Measurements from ENCODE around the gene OLIG1. TPM values are rescaled to one million over a fixed set of nuclear protein-coding genes. Genes with fewer than 3 reads are reported as not detected.
A peak's percentile ranks its signal among the peaks of the same experiment; 100 is the strongest.

OLIG1 gene
- total RNA-seq, 1 donor from 2014 or later, result not detected

- peaks cover 27% of the 10 kb centered on the region for H3K4me1 Mint-ChIP-seq
- no peak overlapping the region for H3K27ac Mint-ChIP-seq
- ATAC-seq (ENCODE audit: low read depth) (no peak), DNase-seq (no peak)
- POLR2A ChIA-PET, result no interaction called here
- no peak for TF ChIP-seq CTCF (IDR thresholded peaks at IDR 0.05)
- H3K27me3 Mint-ChIP-seq, result peaks cover 57% of the 10 kb centered on the region
- H3K4me3 Mint-ChIP-seq, result no peak overlapping the region
- intact Hi-C loops (cut with micrococcal nuclease), result loop anchor here (10.0 kb wide), 1 partner anchor 167 kb away; no protein-coding TSS in a partner anchor
- no peaks in the 10 kb centered on the region for H3K9me3 Mint-ChIP-seq
- CTCF ChIA-PET, result no interaction called here
- H3K36me3 Mint-ChIP-seq (ENCODE audit: low read depth), result no peaks in the 10 kb centered on the region
Measured at GRCh38 chr21:33028287-33028670, 41.7 kb upstream of the OLIG1 start.

DNA sequence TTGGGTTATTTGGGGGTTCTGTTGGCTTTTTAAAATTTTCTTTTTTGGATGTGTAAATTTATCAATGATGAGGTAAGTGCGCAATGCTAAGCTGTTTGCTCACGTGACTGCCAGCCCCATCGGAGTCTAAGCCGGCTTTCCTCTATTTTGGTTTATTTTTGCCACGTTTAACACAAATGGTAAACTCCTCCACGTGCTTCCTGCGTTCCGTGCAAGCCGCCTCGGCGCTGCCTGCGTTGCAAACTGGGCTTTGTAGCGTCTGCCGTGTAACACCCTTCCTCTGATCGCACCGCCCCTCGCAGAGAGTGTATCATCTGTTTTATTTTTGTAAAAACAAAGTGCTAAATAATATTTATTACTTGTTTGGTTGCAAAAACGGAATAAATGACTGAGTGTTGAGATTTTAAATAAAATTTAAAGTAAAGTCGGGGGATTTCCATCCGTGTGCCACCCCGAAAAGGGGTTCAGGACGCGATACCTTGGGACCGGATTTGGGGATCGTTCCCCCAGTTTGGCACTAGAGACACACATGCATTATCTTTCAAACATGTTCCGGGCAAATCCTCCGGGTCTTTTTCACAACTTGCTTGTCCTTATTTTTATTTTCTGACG, 41.1 kb upstream of the OLIG1 start:
- DNase-seq, result no peak
- ChIA-PET POLR2A (interaction anchor here (1.0 kb wide), 1 partner anchor 9 kb away, joined by 3 read pairs; no protein-coding TSS in a partner anchor), CTCF (no interaction called here)
- intact Hi-C loops (cut with micrococcal nuclease), result loop anchor here (10.0 kb wide), 1 partner anchor 166 kb away; no protein-coding TSS in a partner anchor
- Mint-ChIP-seq H3K27me3 (peaks cover 54% of the 10 kb centered on the region), H3K27ac (no peak overlapping the region), H3K4me3 (peak overlapping the region; percentile 25), H3K4me1 (peaks cover 26% of the 10 kb centered on the region), H3K9me3 (no peaks in the 10 kb centered on the region), H3K36me3 (ENCODE audit: low read depth) (no peaks in the 10 kb centered on the region)
- ATAC-seq (ENCODE audit: low read depth), result no peak
- TF ChIP-seq CTCF (IDR thresholded peaks at IDR 0.05), result no peak

- H3K4me3 Mint-ChIP-seq, result no peak overlapping the region
- ChIA-PET CTCF (no interaction called here), POLR2A (interaction anchor here (1.0 kb wide), 1 partner anchor 9 kb away, joined by 3 read pairs; no protein-coding TSS in a partner anchor)
- H3K9me3 Mint-ChIP-seq, result no peaks in the 10 kb centered on the region
- no peak for TF ChIP-seq CTCF (IDR thresholded peaks at IDR 0.05)
- no peak for DNase-seq
- H3K4me1 Mint-ChIP-seq, result peaks cover 21% of the 10 kb centered on the region
- peaks cover 51% of the 10 kb centered on the region for H3K27me3 Mint-ChIP-seq
- intact Hi-C loops (cut with micrococcal nuclease), result loop anchor here (10.0 kb wide), 1 partner anchor 165 kb away; no protein-coding TSS in a partner anchor
- no peak for ATAC-seq (ENCODE audit: low read depth)
- no peaks in the 10 kb centered on the region for H3K36me3 Mint-ChIP-seq (ENCODE audit: low read depth)
- H3K27ac Mint-ChIP-seq, result no peak overlapping the region
Measured at GRCh38 chr21:33029385-33029921, 40.5 kb upstream of the OLIG1 start.

GRCh38 chr21:33029975-33030461, 39.9 kb upstream of the OLIG1 start:
- DNase-seq (no peak), ATAC-seq (ENCODE audit: low read depth) (no peak)
- no peak overlapping the region for H3K4me3 Mint-ChIP-seq
- POLR2A ChIA-PET, result no interaction called here
- H3K9me3 Mint-ChIP-seq, result no peaks in the 10 kb centered on the region
- H3K36me3 Mint-ChIP-seq (ENCODE audit: low read depth), result no peaks in the 10 kb centered on the region
- intact Hi-C loops (cut with micrococcal nuclease), result loop anchor here (10.0 kb wide), 1 partner anchor 165 kb away; no protein-coding TSS in a partner anchor
- H3K4me1 Mint-ChIP-seq, result peaks cover 20% of the 10 kb centered on the region
- peaks cover 55% of the 10 kb centered on the region for H3K27me3 Mint-ChIP-seq
- TF ChIP-seq CTCF (IDR thresholded peaks at IDR 0.05), result no peak
- CTCF ChIA-PET, result no interaction called here
- no peak overlapping the region for H3K27ac Mint-ChIP-seq

GRCh38 chr21:33030633-33031032, 39.3 kb upstream of the OLIG1 start:
- POLR2A ChIA-PET, result no interaction called here
- ATAC-seq (ENCODE audit: low read depth) (no peak), DNase-seq (no peak)
- TF ChIP-seq CTCF (IDR thresholded peaks at IDR 0.05), result no peak
- intact Hi-C loops (cut with micrococcal nuclease), result no loop called here
- Mint-ChIP-seq H3K4me3 (no peak overlapping the region), H3K36me3 (ENCODE audit: low read depth) (no peaks in the 10 kb centered on the region), H3K27ac (no peak overlapping the region), H3K9me3 (no peaks in the 10 kb centered on the region), H3K27me3 (peaks cover 58% of the 10 kb centered on the region), H3K4me1 (peaks cover 20% of the 10 kb centered on the region)
- CTCF ChIA-PET, result no interaction called here
